Measurements from ENCODE around the gene GYPC.

Gene GYPC

GRCh38 chr2:126732682-126733245 lies 76.8 kb downstream of the GYPC start:
- 87 to 94% methylated on average over 5 to 7 of the region's 7 CpGs for WGBS, 2 experiments (ENCODE audit: insufficient coverage in 2 of 2)
- no peaks in the 10 kb centered on the region for H3K9me3 ChIP-seq (ENCODE audit: control insufficient read depth, low read length)
- no peak overlapping the region for H3K4me3 ChIP-seq (ENCODE audit: extremely low read depth, insufficient read depth, low read length, poor library complexity, severe bottlenecking)
- H3K27ac ChIP-seq (ENCODE audit: low read depth, low read length, severe bottlenecking): no peak overlapping the region
- H3K36me3 ChIP-seq (ENCODE audit: control insufficient read depth, insufficient read depth, low read length): no peaks in the 10 kb centered on the region
- no peaks in the 10 kb centered on the region for H3K4me1 ChIP-seq (ENCODE audit: control insufficient read depth, insufficient read depth, low read length, poor library complexity, severe bottlenecking)

- H3K4me1 ChIP-seq (ENCODE audit: control insufficient read depth, insufficient read depth, low read length, poor library complexity, severe bottlenecking): no peaks in the 10 kb centered on the region
These were observed 77.8 kb downstream of the GYPC start for GRCh38 chr2:126733795-126734194.

GRCh38 chr2:126736133-126736874 lies 80.3 kb downstream of the GYPC start:
- 90 to 100% methylated on average over 2 to 4 of the region's 8 CpGs for WGBS, 2 experiments (ENCODE audit: insufficient coverage in 2 of 2)
- Histone ChIP-seq H3K4me3 (ENCODE audit: extremely low read depth, insufficient read depth, low read length, poor library complexity, severe bottlenecking) (no peak overlapping the region), H3K36me3 (ENCODE audit: control insufficient read depth, insufficient read depth, low read length) (no peaks in the 10 kb centered on the region), H3K9me3 (ENCODE audit: control insufficient read depth, low read length) (no peaks in the 10 kb centered on the region), H3K4me1 (ENCODE audit: control insufficient read depth, insufficient read depth, low read length, poor library complexity, severe bottlenecking) (no peaks in the 10 kb centered on the region), H3K27ac (ENCODE audit: low read depth, low read length, severe bottlenecking) (no peak overlapping the region)

More at GRCh38 chr2:126733795-126734194, 77.8 kb downstream of the GYPC start:
- H3K36me3 ChIP-seq (ENCODE audit: control insufficient read depth, insufficient read depth, low read length): no peaks in the 10 kb centered on the region
- no peak overlapping the region for H3K4me3 ChIP-seq (ENCODE audit: extremely low read depth, insufficient read depth, low read length, poor library complexity, severe bottlenecking)
- H3K27ac ChIP-seq (ENCODE audit: low read depth, low read length, severe bottlenecking): no peak overlapping the region
- 78 to 100% methylated on average over 1 of the region's 1 CpG for WGBS, 2 experiments (ENCODE audit: insufficient coverage in 2 of 2)
- H3K9me3 ChIP-seq (ENCODE audit: control insufficient read depth, low read length): no peaks in the 10 kb centered on the region

GRCh38 chr2:126739141-126739540 lies 83.2 kb downstream of the GYPC start:
- WGBS, 2 experiments (ENCODE audit: insufficient coverage in 2 of 2): 78% methylated on average over 1 of the region's 1 CpG; no CpG with 5 or more reads in 1 of the 2 experiments
- Histone ChIP-seq H3K27ac (ENCODE audit: low read depth, low read length, severe bottlenecking) (no peak overlapping the region), H3K9me3 (ENCODE audit: control insufficient read depth, low read length) (no peaks in the 10 kb centered on the region), H3K4me3 (ENCODE audit: extremely low read depth, insufficient read depth, low read length, poor library complexity, severe bottlenecking) (no peak overlapping the region), H3K36me3 (ENCODE audit: control insufficient read depth, insufficient read depth, low read length) (no peaks in the 10 kb centered on the region), H3K4me1 (ENCODE audit: control insufficient read depth, insufficient read depth, low read length, poor library complexity, severe bottlenecking) (no peaks in the 10 kb centered on the region)

GRCh38 chr2:126744640-126745039 lies 88.7 kb downstream of the GYPC start:
- WGBS, 2 experiments (ENCODE audit: insufficient coverage in 2 of 2): 93 to 94% methylated on average over 2 of the region's 3 CpGs
- Histone ChIP-seq H3K36me3 (ENCODE audit: control insufficient read depth, insufficient read depth, low read length) (no peaks in the 10 kb centered on the region), H3K27ac (ENCODE audit: low read depth, low read length, severe bottlenecking) (no peak overlapping the region), H3K4me1 (ENCODE audit: control insufficient read depth, insufficient read depth, low read length, poor library complexity, severe bottlenecking) (no peaks in the 10 kb centered on the region), H3K9me3 (ENCODE audit: control insufficient read depth, low read length) (no peaks in the 10 kb centered on the region), H3K4me3 (ENCODE audit: extremely low read depth, insufficient read depth, low read length, poor library complexity, severe bottlenecking) (no peak overlapping the region)

Data from mesodermal cell (in vitro differentiated cells).